HG03045 (cell line): ENCODE results near the gene LRWD1.
A peak's percentile ranks its signal among the peaks of the same experiment; 100 is the strongest.
"Not testable (repeated sequence)": the region's sequence is repeated elsewhere in the genome, so short reads cannot be mapped to it uniquely, and the experiment has no call there.

Experiments used
- ATAC-seq: cut with Tn5 transposase; IDR thresholded peaks from one replicate; pipeline ENCODE4 v1.9.1; 2021; ENCODE audit warnings: mild to moderate bottlenecking, moderate library complexity; ENCODE audit not compliant: unreplicated experiment

LRWD1 gene

DNA sequence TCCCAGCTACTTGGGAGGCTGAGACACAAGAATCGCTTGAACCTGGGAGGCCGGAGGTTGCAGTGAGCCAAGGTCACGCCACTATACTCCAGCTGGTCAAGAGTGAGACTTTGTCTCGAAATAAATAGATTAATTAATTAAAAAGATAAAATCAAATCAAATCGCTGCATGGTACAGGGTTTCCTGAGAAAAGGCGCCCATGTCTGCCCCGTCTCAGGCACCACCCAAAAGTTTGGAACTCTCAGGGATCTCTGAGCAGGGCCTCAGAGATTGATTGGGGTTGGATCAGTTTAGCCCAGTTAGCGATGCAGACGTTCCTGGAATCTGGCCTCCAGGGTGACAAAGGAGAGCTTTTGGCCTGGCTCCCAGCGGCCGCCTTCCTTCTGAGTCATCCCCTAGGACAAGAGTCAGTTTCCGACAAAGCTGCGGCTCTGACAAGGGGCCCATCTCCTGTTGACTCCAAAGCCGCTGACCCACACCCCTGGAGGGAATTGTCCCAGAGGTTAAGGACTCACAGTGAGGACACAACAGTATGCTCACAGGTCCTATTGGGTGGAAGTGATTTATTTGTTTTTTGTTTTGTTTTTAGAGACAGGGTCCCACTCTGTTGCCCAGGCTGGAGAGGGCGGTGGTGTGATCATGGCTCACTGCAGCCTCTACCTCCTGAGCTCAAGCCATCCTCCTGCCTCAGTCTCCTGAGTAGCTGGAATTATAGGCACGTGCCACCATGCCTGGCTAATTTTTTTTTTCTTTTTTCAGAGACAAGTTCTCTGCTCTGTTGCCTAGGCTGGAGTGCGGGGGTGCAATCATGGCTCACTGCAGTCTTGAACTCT is 24.6 kb upstream of the LRWD1 start:
- no peak for ATAC-seq

- ATAC-seq: peak; percentile 47
These were observed 19.7 kb upstream of the LRWD1 start for GRCh38 chr7:102444961-102445673.

GRCh38 chr7:102445674-102446071 is 19.1 kb upstream of the LRWD1 start:
- no peak for ATAC-seq

GRCh38 chr7:102446387-102447156 is 18.2 kb upstream of the LRWD1 start:
- no peak for ATAC-seq

- no peak for ATAC-seq
These were observed 17.5 kb upstream of the LRWD1 start for GRCh38 chr7:102447311-102447710.

- ATAC-seq: no peak
These were observed 15.6 kb upstream of the LRWD1 start for GRCh38 chr7:102449136-102449535.

DNA sequence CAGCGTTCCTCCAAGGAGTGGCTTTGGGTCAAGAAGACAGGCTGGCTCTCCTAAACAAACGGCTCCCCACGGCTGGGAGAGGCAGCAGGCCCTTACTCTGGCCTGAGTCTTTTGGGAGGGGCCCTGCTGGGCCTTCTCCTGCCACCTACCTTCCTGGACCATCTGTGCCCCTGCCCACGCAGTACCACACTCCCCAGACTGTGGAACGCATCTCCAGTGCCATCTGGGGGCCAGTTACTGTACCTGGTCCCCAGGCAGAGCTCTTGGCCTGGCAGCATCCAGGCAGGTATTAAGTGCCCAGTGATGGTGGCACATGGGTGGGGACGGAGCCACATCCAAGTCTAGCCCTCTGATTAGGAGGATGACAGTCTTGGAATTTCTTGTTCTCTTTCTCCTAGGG is 14.5 kb upstream of the LRWD1 start:
- no peak for ATAC-seq

- no peak for ATAC-seq
These were observed 13.3 kb upstream of the LRWD1 start for GRCh38 chr7:102451371-102452054.

DNA sequence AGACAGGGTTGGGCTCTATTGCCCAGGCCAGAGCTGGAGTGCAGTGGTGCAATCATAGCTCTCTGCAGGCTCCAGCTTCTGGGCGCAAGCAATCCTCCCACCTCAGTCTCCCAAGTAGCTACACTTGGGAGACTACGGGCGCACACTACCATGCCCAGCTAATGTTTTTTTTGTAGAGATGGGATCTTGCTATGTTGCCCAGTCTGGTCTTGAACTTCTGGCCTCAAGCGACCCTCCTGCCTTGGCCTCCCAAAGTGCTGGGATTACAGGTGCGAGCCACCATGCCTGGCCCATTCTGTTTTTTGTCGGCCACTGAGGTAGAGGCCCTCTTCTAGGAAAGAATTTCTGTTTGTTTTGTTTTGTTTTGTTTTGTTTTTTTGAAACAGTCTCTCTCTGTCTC is 12.3 kb upstream of the LRWD1 start:
- ATAC-seq: no peak

GRCh38 chr7:102453319-102453718 is 11.5 kb upstream of the LRWD1 start:
- ATAC-seq: no peak

DNA sequence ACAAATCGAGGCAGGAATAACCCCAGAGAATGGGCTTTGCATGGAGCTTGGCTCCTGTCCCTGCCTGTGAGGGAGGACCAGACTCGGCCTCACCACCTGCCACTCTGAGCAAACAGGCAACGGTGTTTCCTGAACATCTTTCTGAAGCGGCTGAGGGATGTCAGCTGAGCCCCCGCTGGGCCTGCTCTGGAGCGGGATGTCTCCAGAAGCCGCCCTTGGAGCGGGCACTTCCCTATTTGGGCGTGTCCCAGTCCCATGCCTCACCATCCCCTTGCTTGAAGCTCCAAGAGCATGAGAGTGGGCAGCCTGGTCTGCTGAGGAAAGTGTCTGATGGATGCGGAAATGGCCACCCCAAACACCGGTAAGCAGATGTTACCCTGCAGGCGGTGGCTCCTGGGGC is 10.3 kb upstream of the LRWD1 start:
- no peak for ATAC-seq

DNA sequence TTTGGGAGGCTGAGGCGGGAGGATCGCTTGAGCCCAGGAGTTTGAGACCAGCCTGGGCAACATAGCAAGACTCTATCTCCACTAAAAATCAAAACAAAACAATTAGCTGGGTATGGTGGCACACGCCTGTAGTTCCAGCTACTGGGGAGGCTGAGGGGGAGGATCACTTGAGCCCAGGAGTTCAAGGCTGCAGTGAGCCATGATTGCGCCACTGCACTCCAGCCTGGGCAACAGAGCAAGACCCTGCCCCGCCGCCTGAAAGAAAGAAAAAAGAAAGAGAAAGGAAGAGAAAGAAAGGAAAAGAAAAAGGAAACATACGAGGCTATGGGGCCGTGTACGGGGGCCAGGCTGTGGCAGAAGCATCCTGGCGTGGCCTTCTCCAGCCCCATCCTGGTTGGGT is 9.9 kb upstream of the LRWD1 start:
- ATAC-seq: not testable (repeated sequence)

- no peak for ATAC-seq
These were observed 9.2 kb upstream of the LRWD1 start for GRCh38 chr7:102455596-102455995.

DNA sequence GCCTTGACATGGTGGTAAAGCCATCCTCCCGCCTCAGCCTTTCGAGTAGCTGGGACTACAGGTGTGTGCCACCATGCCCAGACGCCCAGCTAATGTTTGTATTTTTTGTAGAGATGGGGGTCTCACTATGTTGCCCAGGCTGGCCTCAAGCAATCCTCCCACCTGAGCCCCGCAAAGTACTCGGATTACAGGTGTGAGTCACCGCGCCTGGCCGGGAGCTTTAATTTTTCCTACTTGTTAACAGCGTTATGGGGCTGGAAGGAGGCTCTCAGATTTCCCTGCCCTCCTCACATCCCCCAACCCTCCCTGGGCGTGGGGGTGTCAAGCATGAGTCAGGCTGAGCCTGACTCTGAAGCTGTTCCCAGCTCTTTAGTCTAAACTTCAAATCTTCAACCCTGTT is 8.5 kb upstream of the LRWD1 start:
- ATAC-seq: no peak

DNA sequence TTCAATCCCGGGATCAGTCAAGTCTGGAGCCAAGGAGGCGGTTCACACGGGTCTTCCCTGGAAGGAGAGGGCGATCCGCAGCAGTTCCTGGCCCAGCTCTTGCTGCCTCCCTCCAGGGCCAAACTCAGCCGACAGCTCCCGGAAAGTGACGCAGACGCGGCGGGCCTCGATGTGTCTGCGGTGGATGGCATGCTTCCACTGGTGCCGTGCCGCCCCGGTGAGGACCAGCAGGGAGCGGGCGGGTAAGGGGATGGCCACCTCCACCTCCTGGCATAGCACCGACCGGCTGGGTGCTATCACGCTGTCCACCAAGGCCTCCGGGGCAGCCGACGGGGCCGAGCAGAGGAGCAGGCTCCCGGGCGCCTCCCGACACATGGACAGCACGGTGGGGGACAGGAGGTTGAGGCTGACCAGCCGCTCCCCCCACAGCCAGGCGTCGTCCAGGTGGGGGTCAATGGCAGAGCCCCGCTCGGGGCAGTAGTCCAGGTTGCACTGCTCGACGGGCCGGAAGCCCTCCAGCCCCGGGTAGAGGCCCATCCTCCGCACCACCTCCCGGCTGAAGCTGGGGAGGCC is 7.3 kb upstream of the LRWD1 start:
- no peak for ATAC-seq

DNA sequence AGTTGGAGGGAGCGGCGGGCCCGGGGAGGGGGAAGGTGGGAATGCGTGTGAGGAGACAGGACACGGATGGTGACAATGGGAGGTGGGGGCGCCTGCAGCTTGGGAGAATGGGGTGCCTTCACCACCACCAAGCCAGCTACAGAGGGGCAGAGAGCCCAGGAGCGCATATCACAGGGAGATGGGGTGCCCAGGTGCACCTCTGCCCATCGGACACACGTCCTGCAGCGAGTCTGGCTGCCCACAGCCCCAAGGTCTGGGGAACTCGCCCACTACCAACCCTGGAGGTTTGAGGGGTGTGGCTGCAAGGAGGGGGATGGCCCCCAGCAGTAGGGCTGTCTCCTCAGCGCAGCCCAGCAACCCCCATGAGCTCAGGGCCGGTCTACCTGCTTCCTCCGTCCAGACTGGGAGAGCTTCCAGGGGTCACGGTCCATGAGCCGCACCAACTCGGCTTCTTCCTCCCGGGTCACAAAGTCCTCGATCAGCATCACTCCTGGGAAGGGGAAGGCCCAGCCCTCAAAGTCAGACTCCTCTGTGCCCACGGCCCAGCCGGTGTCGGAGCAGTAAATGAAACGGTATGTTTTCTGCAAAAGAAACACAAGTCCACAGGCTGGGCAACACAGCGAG is 5.5 kb upstream of the LRWD1 start:
- ATAC-seq: no peak

DNA sequence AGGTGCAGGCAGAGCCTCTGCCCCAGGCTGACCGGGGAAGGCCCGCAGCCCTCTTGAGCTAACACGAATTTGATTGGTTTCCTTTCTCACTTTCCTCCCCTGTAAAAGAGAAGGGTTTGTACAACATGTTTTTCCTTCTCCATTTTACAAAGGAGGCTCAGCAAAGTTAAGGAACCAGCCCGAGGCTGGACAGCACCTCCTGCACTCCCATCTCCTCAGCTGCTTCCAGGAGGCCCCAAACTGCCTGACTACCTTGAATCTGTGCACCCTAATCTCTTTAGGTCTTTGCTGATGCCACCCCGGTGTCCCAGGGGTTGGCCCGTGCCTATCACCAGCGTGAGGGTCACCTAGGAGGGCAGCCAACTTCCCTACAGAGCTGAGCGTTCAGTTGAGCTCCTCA is 4.3 kb upstream of the LRWD1 start:
- no peak for ATAC-seq

DNA sequence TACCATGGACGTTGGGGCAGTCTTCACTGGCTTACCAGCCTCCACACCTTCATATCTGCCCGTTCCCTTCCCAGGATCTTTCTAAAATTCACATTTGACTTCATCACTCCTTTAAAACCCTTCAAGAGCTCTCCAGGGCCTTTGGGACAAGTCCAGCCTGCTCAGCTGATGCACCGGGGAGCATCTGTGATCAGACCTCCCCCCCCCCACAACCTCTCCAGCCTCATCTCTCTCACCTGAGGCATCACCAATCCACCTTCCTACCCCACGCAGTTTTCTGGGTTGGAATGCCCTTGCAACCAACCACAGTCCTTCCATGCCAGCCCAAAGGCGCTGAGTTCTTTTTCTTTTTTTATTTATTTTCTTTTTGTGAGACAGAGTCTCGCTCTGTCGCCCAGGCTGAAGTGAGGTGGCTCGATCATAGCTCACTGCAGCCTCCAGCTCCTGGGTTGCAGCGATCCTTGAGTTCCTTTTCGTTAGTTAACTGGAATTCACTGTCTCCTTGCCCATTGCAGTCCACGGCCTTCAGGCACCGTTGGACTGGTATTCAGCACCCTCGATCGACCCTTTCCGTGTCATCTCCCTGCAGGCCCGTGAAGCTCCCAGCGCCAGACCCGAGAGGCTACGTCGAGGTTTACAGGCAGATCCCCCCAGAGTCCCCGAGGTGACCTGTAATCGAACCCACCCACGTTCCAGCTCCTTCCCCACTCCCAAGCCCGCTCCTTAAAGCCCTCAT is 775 bp upstream of the LRWD1 start:
- ATAC-seq: no peak

- no peak for ATAC-seq
These were observed 1.3 kb downstream of the LRWD1 start for GRCh38 chr7:102466097-102466496.
